Measurements from ENCODE around the gene FYN.

FYN gene

DNA sequence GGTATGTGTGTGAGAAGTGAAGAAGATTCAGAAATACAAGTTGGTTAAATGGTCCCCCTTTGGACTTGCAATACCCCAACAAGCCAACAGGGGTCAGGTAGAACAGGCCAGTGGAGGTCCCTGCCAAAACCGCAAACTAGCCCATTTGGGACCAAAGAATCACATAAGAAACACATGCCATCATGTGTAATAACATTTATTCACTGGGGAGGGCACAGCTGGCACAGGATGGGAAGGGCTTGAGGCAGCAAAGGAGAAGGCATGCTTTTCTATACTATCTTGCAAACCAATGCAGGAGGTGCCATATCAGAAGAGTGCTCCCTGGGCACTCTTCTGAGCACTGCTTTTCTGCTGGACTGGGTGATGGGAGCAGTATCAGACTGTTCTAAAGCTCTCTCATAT, 151.5 kb downstream of the FYN start:
- H3K4me3 ChIP-seq (ENCODE audit: low read depth, low read length) = no peak overlapping the region
- peak; percentile 26 for DNase-seq (ENCODE audit: low read depth)

DNA sequence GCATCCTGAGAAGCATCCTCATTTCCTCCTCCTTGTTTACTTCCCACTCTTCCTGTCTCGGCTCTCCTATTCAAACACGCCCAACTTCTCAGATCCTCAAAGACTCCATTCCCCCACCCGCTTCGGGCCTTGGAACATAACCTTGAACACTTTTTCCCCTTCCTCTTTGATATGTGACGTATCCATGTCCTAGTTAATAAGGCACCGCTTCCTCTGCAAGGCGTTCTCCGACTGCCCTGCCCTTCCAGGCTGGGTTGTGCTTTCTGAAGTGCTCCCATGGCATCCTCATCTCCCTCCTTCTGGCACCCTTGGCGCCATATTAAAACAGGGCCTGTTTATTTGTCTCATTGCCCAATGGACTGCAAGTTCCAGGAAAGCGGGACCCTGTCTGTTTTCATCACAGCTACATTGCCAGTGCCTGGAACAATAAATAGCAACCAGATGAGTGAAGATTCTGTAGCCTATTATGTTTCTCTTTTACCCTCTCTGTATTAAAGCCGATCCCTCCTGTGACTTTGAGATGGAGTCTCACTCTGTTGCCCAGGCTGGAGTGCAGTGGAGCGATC, 152.2 kb downstream of the FYN start:
- DNase-seq (ENCODE audit: low read depth) = no peak
- TF ChIP-seq, protein P1, sequence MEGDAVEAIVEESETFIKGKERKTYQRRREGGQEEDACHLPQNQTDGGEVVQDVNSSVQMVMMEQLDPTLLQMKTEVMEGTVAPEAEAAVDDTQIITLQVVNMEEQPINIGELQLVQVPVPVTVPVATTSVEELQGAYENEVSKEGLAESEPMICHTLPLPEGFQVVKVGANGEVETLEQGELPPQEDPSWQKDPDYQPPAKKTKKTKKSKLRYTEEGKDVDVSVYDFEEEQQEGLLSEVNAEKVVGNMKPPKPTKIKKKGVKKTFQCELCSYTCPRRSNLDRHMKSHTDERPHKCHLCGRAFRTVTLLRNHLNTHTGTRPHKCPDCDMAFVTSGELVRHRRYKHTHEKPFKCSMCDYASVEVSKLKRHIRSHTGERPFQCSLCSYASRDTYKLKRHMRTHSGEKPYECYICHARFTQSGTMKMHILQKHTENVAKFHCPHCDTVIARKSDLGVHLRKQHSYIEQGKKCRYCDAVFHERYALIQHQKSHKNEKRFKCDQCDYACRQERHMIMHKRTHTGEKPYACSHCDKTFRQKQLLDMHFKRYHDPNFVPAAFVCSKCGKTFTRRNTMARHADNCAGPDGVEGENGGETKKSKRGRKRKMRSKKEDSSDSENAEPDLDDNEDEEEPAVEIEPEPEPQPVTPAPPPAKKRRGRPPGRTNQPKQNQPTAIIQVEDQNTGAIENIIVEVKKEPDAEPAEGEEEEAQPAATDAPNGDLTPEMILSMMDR (IDR thresholded peaks at IDR 0.05; ENCODE audit: low read depth, low read length, missing control alignments) = no peak
- no peak overlapping the region for H3K4me3 ChIP-seq (ENCODE audit: low read depth, low read length)

More for the DNA sequence above, 151.5 kb downstream of the FYN start:
- TF ChIP-seq, protein P1 (IDR thresholded peaks at IDR 0.05; ENCODE audit: low read depth, low read length, missing control alignments) = peak; percentile 84

DNA sequence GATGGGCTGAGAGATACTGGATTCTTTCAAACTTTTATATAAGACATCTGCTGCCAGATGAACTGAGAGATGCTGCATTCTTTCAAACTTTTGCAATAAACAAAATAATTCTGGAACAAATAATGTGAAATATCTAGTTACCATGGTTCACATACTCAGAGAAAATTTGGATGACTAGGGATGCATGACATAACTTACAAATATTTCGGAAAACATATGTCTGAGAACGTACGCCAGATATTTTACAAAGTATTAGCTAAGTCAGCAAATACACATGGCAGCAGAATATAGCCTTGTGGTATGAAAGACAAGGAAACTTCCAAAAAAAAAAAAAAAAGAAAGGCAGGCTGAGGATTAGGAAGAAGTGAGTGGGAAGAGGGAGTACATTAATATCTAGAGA, 154.3 kb downstream of the FYN start:
- TF ChIP-seq, protein P1 (IDR thresholded peaks at IDR 0.05; ENCODE audit: low read depth, low read length, missing control alignments) = no peak
- H3K4me3 ChIP-seq (ENCODE audit: low read depth, low read length) = no peak overlapping the region
- no peak for DNase-seq (ENCODE audit: low read depth)

DNA sequence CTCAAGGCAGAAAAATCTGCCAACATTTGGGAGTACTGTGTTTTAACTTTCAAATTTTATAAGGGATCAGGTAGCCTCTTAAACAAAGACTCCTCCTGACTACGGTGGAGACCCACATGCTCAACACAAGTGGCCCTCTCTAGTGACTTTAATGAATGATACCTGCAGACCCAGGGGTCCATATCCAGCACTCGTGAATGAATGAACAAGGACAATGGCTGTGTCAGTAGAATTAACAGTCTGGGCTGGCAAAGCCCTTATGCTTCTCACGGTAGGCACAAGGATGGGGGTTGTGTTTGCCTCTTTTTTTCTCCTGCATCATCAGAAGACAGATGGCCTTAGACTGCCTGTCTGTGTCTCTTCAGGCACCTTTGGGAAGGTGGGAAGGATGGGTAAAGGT, 154.9 kb downstream of the FYN start:
- TF ChIP-seq, protein P1 (IDR thresholded peaks at IDR 0.05; ENCODE audit: low read depth, low read length, missing control alignments) = no peak
- DNase-seq (ENCODE audit: low read depth) = no peak
- H3K4me3 ChIP-seq (ENCODE audit: low read depth, low read length) = no peak overlapping the region

DNA sequence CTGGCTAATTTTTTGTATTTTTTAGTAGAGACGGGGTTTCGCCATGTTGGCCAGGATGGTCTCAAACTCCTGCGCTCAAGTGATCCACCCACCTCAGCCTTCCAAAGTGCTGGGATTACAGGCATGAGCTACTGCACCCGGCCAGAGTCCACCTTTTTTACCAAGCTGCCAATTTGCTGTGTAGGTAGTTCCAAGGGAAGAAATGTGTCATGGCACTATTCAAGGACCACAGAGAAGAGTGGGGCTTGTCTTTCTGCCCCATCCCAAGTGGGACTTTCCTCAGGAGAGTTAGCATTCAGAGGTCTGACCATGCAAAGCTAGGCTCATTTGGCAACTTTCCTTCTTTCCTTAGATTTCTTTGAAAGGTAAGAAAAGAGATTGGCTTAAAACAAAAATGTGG, 155.6 kb downstream of the FYN start:
- H3K4me3 ChIP-seq (ENCODE audit: low read depth, low read length) = no peak overlapping the region
- DNase-seq (ENCODE audit: low read depth) = no peak
- TF ChIP-seq, protein P1 (IDR thresholded peaks at IDR 0.05; ENCODE audit: low read depth, low read length, missing control alignments) = no peak

DNA sequence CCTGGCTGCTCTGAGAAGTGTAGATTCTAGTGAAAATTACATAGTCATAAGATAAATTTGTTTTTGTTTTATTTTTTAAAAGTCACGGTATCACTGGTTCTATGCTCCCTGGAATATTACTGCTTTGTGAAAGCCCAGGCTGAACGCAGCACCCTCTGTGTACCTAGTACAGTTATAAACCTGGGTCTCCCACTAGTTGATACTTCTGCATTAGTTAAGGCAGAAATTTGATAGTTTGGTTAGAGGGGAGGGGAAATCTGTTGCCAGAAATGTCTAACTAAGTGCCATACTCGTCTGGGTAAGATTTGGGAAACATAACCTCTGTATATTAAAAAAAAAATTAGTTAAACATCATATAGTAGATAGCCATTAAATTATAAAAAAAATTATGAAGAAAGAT, 156.9 kb downstream of the FYN start:
- H3K4me3 ChIP-seq (ENCODE audit: low read depth, low read length) = no peak overlapping the region
- TF ChIP-seq, protein P1 (IDR thresholded peaks at IDR 0.05; ENCODE audit: low read depth, low read length, missing control alignments) = no peak
- no peak for DNase-seq (ENCODE audit: low read depth)

DNA sequence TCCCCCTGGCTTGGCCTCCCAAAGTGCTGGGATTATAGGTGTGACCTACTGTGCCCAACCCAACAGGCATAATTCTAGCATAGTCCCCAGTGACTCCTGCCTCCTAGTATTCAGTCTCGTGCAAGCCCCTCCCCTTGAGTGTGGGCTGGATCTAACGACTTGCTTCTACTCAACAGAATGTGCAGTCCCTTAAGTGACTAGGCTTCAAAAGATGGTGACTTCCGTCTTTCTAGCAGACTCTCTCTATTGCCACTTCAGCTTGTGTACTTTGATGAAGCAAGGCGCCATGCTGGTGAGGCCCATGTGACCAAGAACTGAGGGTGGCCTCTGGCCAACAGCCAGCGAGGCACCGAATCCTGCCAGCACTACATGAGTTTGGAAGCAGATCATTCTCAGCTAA, 157.9 kb downstream of the FYN start:
- H3K4me3 ChIP-seq (ENCODE audit: low read depth, low read length) = no peak overlapping the region
- DNase-seq (ENCODE audit: low read depth) = no peak
- TF ChIP-seq, protein P1 (IDR thresholded peaks at IDR 0.05; ENCODE audit: low read depth, low read length, missing control alignments) = no peak

Measured in GM12864 (cell line).